OCI-LY1 (cell line): ENCODE measurements around the gene TMEM229B.

Source experiments
- H2AFZ ChIP-seq: fragments of 200-600 bp; sonication (generic), shearing (Covaris generic); 2 replicates; pipeline ENCODE4 v1.6.0; 2014; ENCODE audit warnings: antibody characterized with exemption, mild to moderate bottlenecking, low read length
- H3F3A ChIP-seq: fragments of 200-600 bp; sonication (generic), shearing (Covaris generic); 2 replicates; pipeline ENCODE4 v1.6.0; 2014; ENCODE audit warnings: mild to moderate bottlenecking, antibody characterized with exemption, low read length, moderate library complexity; ENCODE audit not compliant: insufficient read depth
- H3K27ac ChIP-seq: fragments of 200-600 bp; sonication (generic); 2 replicates; pipeline ENCODE4 v1.5.1; 2014; ENCODE audit warnings: low read length, mixed run types, mild to moderate bottlenecking, low read depth; ENCODE audit not compliant: poor library complexity, severe bottlenecking
- H3K27me3 ChIP-seq: fragments of 200-600 bp; sonication (generic); 2 replicates; pipeline ENCODE4 v1.6.0; 2014; ENCODE audit warnings: antibody characterized with exemption, mild to moderate bottlenecking, low read length, moderate library complexity; ENCODE audit not compliant: insufficient read depth
- H3K36me3 ChIP-seq: fragments of 200-600 bp; sonication (generic); 2 replicates; pipeline ENCODE4 v1.6.1; 2014; ENCODE audit warnings: mild to moderate bottlenecking, antibody characterized with exemption, low read length, moderate library complexity, mixed read lengths; ENCODE audit not compliant: insufficient read depth
- H3K4me1 ChIP-seq: fragments of 200-600 bp; sonication (generic); 2 replicates; pipeline ENCODE4 v1.5.1; 2014; ENCODE audit warnings: mild to moderate bottlenecking, low read length, moderate library complexity; ENCODE audit not compliant: insufficient read depth, severe bottlenecking
- H3K4me2 ChIP-seq: fragments of 200-600 bp; sonication (generic), shearing (Covaris generic); 2 replicates; pipeline ENCODE4 v1.6.1; 2014; ENCODE audit warnings: low read length
- H3K4me3 ChIP-seq: fragments of 200-600 bp; sonication (generic); 2 replicates; pipeline ENCODE4 v1.5.1; 2014; ENCODE audit warnings: low read length, low read depth, mild to moderate bottlenecking, mixed read lengths; ENCODE audit not compliant: poor library complexity, severe bottlenecking
- H3K79me2 ChIP-seq: fragments of 200-600 bp; shearing (Covaris generic); 2 replicates; pipeline ENCODE4 v1.6.1; 2016; ENCODE audit warnings: mixed run types, low read length, mixed read lengths; ENCODE audit not compliant: insufficient read depth
- H3K9ac ChIP-seq: fragments of 200-600 bp; sonication (generic), shearing (Covaris generic); 2 replicates; pipeline ENCODE4 v1.6.1; 2014; ENCODE audit warnings: mild to moderate bottlenecking, low read length, mixed read lengths
- H3K9me2 ChIP-seq: fragments of 200-600 bp; sonication (generic), shearing (Covaris generic); 2 replicates; pipeline ENCODE4 v1.6.1; 2014; ENCODE audit warnings: low read depth, mild to moderate bottlenecking, low read length, mixed read lengths
- H3K9me3 ChIP-seq: fragments of 200-600 bp; shearing (Covaris generic); 2 replicates; pipeline ENCODE4 v1.6.1; 2014; ENCODE audit warnings: low read length, mixed read lengths
- H4K20me1 ChIP-seq: fragments of 200-600 bp; sonication (generic), shearing (Covaris generic); 2 replicates; pipeline ENCODE4 v1.6.0; 2016; ENCODE audit warnings: mild to moderate bottlenecking, low read length; ENCODE audit not compliant: insufficient read depth
- CTCF ChIP-seq: fragments of 200-600 bp; sonication (generic), shearing (Covaris generic); IDR thresholded peaks from 2 replicates; pipeline ENCODE4 v1.5.1; 2017; ENCODE audit warnings: mild to moderate bottlenecking, antibody characterized with exemption, low read length, moderate library complexity, mixed read lengths
- EZH2 ChIP-seq: fragments of 200-600 bp; sonication (generic), shearing (Covaris generic); IDR thresholded peaks from 2 replicates; pipeline ENCODE4 v1.8.0; 2017; ENCODE audit warnings: borderline replicate concordance, mixed run types, mild to moderate bottlenecking, antibody characterized with exemption, low read length, moderate library complexity, mixed read lengths

TMEM229B gene

GRCh38 chr14:67469954-67470353 lies 18.6 kb downstream of the TMEM229B start:
- Histone ChIP-seq H3K27me3 (no peaks in the 10 kb centered on the region), H3K9me3 (no peaks in the 10 kb centered on the region), H3K4me3 (no peak overlapping the region), H3K4me1 (no peaks in the 10 kb centered on the region), H3K4me2 (no peak overlapping the region), H4K20me1 (no peaks in the 10 kb centered on the region), H3K36me3 (no peaks in the 10 kb centered on the region), H3F3A (no peaks in the 10 kb centered on the region), H3K27ac (no peak overlapping the region), H3K79me2 (no peaks in the 10 kb centered on the region), H3K9ac (no peak overlapping the region), H2AFZ (no peak overlapping the region), H3K9me2 (no peaks in the 10 kb centered on the region)
- TF ChIP-seq EZH2 (no peak), CTCF (no peak)

GRCh38 chr14:67468378-67468730 lies 20.2 kb downstream of the TMEM229B start:
- no peak overlapping the region for H3K4me2 ChIP-seq
- no peak overlapping the region for H3K9ac ChIP-seq
- H3K36me3 ChIP-seq, result no peaks in the 10 kb centered on the region
- no peak overlapping the region for H3K27ac ChIP-seq
- H3K4me1 ChIP-seq, result no peaks in the 10 kb centered on the region
- no peaks in the 10 kb centered on the region for H4K20me1 ChIP-seq
- no peaks in the 10 kb centered on the region for H3F3A ChIP-seq
- TF ChIP-seq CTCF, result no peak
- TF ChIP-seq EZH2, result no peak
- no peak overlapping the region for H3K4me3 ChIP-seq
- no peaks in the 10 kb centered on the region for H3K9me2 ChIP-seq
- no peak overlapping the region for H2AFZ ChIP-seq
- H3K9me3 ChIP-seq, result no peaks in the 10 kb centered on the region
- H3K79me2 ChIP-seq, result no peaks in the 10 kb centered on the region
- H3K27me3 ChIP-seq, result no peaks in the 10 kb centered on the region

- Histone ChIP-seq H3K36me3 (no peaks in the 10 kb centered on the region), H3K27ac (no peak overlapping the region), H3K9me3 (no peaks in the 10 kb centered on the region), H4K20me1 (no peaks in the 10 kb centered on the region), H3K4me3 (no peak overlapping the region), H3K79me2 (no peaks in the 10 kb centered on the region), H2AFZ (no peak overlapping the region), H3K4me2 (no peak overlapping the region), H3K9me2 (no peaks in the 10 kb centered on the region), H3F3A (no peaks in the 10 kb centered on the region), H3K4me1 (no peaks in the 10 kb centered on the region), H3K27me3 (no peaks in the 10 kb centered on the region), H3K9ac (no peak overlapping the region)
- TF ChIP-seq EZH2, result no peak
- TF ChIP-seq CTCF, result no peak
Observed at GRCh38 chr14:67467134-67467533, 21.4 kb downstream of the TMEM229B start.

GRCh38 chr14:67464879-67465278 lies 23.6 kb downstream of the TMEM229B start:
- Histone ChIP-seq H2AFZ (no peak overlapping the region), H3K79me2 (no peaks in the 10 kb centered on the region), H3K9ac (no peak overlapping the region)

More at GRCh38 chr14:67464879-67465278, 23.6 kb downstream of the TMEM229B start:
- Histone ChIP-seq H3K9me3 (no peaks in the 10 kb centered on the region), H4K20me1 (no peaks in the 10 kb centered on the region), H3K27me3 (no peaks in the 10 kb centered on the region), H3K27ac (no peak overlapping the region), H3K4me3 (no peak overlapping the region), H3K4me2 (no peak overlapping the region), H3K36me3 (no peaks in the 10 kb centered on the region), H3K9me2 (no peaks in the 10 kb centered on the region), H3K4me1 (no peaks in the 10 kb centered on the region), H3F3A (no peaks in the 10 kb centered on the region)
- TF ChIP-seq EZH2, result no peak
- TF ChIP-seq CTCF, result no peak
